Skeletal muscle satellite cell (primary cell): ENCODE results near the gene RPL18.

Experiments used
- H3K27me3 ChIP-seq: 2 replicates; pipeline ENCODE4 v1.7.0; 2013; ENCODE audit warnings: low read length; ENCODE audit not compliant: control insufficient read depth, insufficient read depth
- H3K36me3 ChIP-seq: 2 replicates; pipeline ENCODE4 v1.7.0; 2013; ENCODE audit warnings: mild to moderate bottlenecking, control low read depth, low read length; ENCODE audit not compliant: insufficient read depth
- H3K4me1 ChIP-seq: 2 replicates; pipeline ENCODE4 v1.7.0; 2013; ENCODE audit warnings: low read length; ENCODE audit not compliant: control insufficient read depth, insufficient read depth
- H3K4me2 ChIP-seq: 2 replicates; pipeline ENCODE4 v1.7.0; 2013; ENCODE audit warnings: mild to moderate bottlenecking, low read length
- H3K4me3 ChIP-seq: 2 replicates; pipeline ENCODE4 v1.7.0; 2013; ENCODE audit warnings: low read length
- H3K9ac ChIP-seq: 2 replicates; pipeline ENCODE4 v1.7.0; 2013; ENCODE audit warnings: mild to moderate bottlenecking, low read depth, low read length, moderate library complexity
- H3K9me3 ChIP-seq: replicated peaks from 2 replicates; pipeline ENCODE4 v1.7.0; 2013; ENCODE audit warnings: mild to moderate bottlenecking, control low read depth, low read length

The RPL18 gene

GRCh38 chr19:48642862-48643261 lies 23.9 kb upstream of the RPL18 start:
- Histone ChIP-seq H3K9ac (no peak overlapping the region), H3K4me1 (peaks cover 16% of the 10 kb centered on the region), H3K27me3 (peaks cover 7% of the 10 kb centered on the region), H3K4me3 (no peak overlapping the region), H3K9me3 (no peaks in the 10 kb centered on the region), H3K4me2 (no peak overlapping the region), H3K36me3 (no peaks in the 10 kb centered on the region)

- Histone ChIP-seq H3K4me1 (peaks cover 25% of the 10 kb centered on the region), H3K4me2 (no peak overlapping the region), H3K27me3 (peaks cover 7% of the 10 kb centered on the region), H3K4me3 (no peak overlapping the region), H3K9me3 (no peaks in the 10 kb centered on the region), H3K36me3 (no peaks in the 10 kb centered on the region), H3K9ac (no peak overlapping the region)
Measured at GRCh38 chr19:48641850-48642249, 22.9 kb upstream of the RPL18 start.

GRCh38 chr19:48639483-48640375 lies 20.8 kb upstream of the RPL18 start:
- Histone ChIP-seq H3K4me1 (peaks cover 25% of the 10 kb centered on the region), H3K9ac (no peak overlapping the region), H3K4me3 (no peak overlapping the region)

GRCh38 chr19:48638831-48639381 lies 19.9 kb upstream of the RPL18 start:
- Histone ChIP-seq H3K4me2 (peak overlapping the region; percentile 89), H3K4me3 (no peak overlapping the region), H3K9me3 (no peaks in the 10 kb centered on the region), H3K27me3 (peaks cover 4% of the 10 kb centered on the region), H3K9ac (no peak overlapping the region), H3K4me1 (peaks cover 32% of the 10 kb centered on the region), H3K36me3 (no peaks in the 10 kb centered on the region)

More at GRCh38 chr19:48639483-48640375, 20.8 kb upstream of the RPL18 start:
- H3K4me2 ChIP-seq = no peak overlapping the region
- no peaks in the 10 kb centered on the region for H3K36me3 ChIP-seq
- no peaks in the 10 kb centered on the region for H3K9me3 ChIP-seq
- H3K27me3 ChIP-seq = peaks cover 4% of the 10 kb centered on the region

- H3K4me1 ChIP-seq = peaks cover 39% of the 10 kb centered on the region
- H3K4me2 ChIP-seq = peak overlapping the region; percentile 89
- H3K4me3 ChIP-seq = peak overlapping the region; percentile 68
- H3K27me3 ChIP-seq = peaks cover 4% of the 10 kb centered on the region
- peak overlapping the region; percentile 80 for H3K9ac ChIP-seq
- no peaks in the 10 kb centered on the region for H3K9me3 ChIP-seq
- H3K36me3 ChIP-seq = no peaks in the 10 kb centered on the region
Measured at GRCh38 chr19:48637948-48638830, 19.2 kb upstream of the RPL18 start.

- Histone ChIP-seq H3K4me3 (peak overlapping the region; percentile 68), H3K4me2 (peak overlapping the region; percentile 89), H3K9me3 (no peaks in the 10 kb centered on the region), H3K9ac (peak overlapping the region; percentile 80), H3K4me1 (peaks cover 46% of the 10 kb centered on the region), H3K27me3 (no peaks in the 10 kb centered on the region), H3K36me3 (no peaks in the 10 kb centered on the region)
Measured at GRCh38 chr19:48637449-48637947, 18.5 kb upstream of the RPL18 start.

- H3K9me3 ChIP-seq = no peaks in the 10 kb centered on the region
- H3K9ac ChIP-seq = peak within 1 kb of the TSS; percentile 80
- peaks cover 47% of the 10 kb centered on the region for H3K4me1 ChIP-seq
Measured at GRCh38 chr19:48636859-48637448, 18.0 kb upstream of the RPL18 start, which contains the start of gene DBP. Gene DBP, minus strand, starts transcription at chr19:48637379. Its CDS starts 385 bp downstream, at chr19:48636994.

GRCh38 chr19:48635966-48636858 lies 17.2 kb upstream of the RPL18 start:
- Histone ChIP-seq H3K4me2 (peak overlapping the region; percentile 89), H3K27me3 (no peaks in the 10 kb centered on the region), H3K4me1 (peaks cover 47% of the 10 kb centered on the region), H3K9me3 (no peaks in the 10 kb centered on the region), H3K9ac (peak overlapping the region; percentile 60), H3K36me3 (no peaks in the 10 kb centered on the region), H3K4me3 (peak overlapping the region; percentile 68)

More at GRCh38 chr19:48636859-48637448, 18.0 kb upstream of the RPL18 start, which contains the start of gene DBP:
- Histone ChIP-seq H3K4me3 (peak within 1 kb of the TSS; percentile 68), H3K27me3 (no peaks in the 10 kb centered on the region), H3K36me3 (no peaks in the 10 kb centered on the region), H3K4me2 (peak within 1 kb of the TSS; percentile 89)

GRCh38 chr19:48635263-48635965 lies 16.4 kb upstream of the RPL18 start:
- no peaks in the 10 kb centered on the region for H3K36me3 ChIP-seq
- H3K4me3 ChIP-seq = peak overlapping the region; percentile 65
- no peaks in the 10 kb centered on the region for H3K27me3 ChIP-seq
- H3K9me3 ChIP-seq = no peaks in the 10 kb centered on the region
- peak overlapping the region; percentile 86 for H3K4me2 ChIP-seq
- H3K4me1 ChIP-seq = peaks cover 54% of the 10 kb centered on the region
- H3K9ac ChIP-seq = peak overlapping the region; percentile 60
